GM18520 (cell line): Measurements from ENCODE around the gene UGT1A8.

Experiments used
- ATAC-seq: cut with Tn5 transposase; IDR thresholded peaks from one replicate; pipeline ENCODE4 v1.9.1; 2021; ENCODE audit not compliant: unreplicated experiment

The UGT1A8 gene

DNA sequence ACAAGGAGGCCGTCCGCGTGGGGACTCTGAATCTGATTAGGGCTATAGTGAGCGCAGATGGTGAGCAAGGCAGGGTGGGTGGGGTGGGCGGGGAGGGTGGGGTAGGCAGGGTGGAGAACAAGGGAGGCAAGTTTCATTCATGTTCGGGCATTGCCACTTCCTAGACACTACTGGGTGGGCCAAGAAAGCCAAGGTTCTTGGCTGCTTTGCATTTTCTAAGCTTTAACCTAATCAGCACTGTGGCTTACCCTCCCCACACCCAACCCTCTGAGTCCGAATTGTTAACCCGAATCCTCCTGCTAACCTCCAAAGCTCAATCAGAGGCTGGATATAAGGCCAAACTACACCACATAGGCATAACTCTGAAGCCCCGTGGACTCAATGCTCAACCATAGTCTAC lies 178.8 kb downstream of the UGT1A8 start:
- ATAC-seq, result no peak

DNA sequence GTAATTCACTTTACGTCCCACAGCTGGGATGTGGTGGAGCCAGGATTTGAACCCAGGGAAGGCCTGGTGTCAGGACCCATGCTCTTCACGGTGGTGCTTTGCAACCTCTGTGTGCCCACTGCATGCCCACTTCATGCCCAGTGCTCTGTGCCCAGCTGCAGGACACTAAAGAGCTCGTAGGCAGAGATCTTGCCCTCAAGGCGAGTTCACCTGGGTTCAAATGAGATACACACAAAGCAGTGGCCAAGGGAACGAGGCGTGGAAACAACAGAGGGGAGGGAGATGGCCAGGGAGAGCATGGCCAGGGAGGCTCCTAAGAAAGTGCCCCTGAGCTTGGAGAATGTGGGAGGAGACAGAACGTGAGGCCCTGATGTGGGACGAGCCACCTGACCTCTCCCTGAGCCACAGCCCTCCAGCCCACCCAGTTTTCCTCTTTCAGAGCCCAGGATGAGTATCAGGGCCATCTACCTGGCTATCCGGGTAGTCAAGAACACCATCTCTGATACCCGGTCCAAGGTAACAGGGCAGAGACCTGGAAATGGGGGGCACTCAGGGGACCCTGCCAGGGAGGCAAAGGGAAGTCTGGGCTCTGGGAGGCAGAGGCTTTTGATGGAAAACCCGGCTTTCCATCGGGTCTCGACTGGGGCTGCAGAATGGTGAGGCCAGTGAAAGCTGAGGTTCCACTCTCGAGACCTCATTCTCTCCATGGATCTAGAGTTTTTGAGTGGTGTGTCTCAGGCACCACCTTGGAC lies 181.1 kb downstream of the UGT1A8 start:
- no peak for ATAC-seq

DNA sequence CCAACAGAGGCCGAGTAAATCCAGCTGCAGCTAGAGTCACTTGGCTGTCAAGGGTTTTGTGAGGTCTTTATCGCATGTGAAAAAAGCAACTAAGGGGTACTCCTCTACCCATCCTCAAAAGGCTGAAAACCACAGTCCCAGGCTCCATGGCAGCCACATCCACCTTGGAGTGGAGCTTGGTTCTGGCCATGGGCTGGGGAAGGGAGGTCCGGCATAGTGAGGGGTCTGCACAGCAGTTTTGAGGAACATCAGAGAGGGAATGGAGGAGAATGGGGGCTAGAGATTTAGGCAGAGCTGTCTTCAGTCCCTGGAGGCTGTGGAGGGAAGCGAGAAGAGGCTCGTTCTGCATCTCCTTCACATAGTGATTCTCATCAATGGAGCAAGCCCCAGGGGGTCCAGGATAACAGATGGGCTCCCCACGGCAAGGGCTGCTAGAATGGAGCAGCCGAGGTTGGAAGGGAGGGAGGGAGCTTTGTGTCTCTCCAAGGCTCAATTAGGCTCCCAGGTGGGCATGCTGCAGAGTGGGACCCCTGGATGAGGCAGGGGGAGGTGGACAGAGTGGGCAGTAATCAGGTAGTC lies 181.7 kb downstream of the UGT1A8 start:
- ATAC-seq, result no peak

DNA sequence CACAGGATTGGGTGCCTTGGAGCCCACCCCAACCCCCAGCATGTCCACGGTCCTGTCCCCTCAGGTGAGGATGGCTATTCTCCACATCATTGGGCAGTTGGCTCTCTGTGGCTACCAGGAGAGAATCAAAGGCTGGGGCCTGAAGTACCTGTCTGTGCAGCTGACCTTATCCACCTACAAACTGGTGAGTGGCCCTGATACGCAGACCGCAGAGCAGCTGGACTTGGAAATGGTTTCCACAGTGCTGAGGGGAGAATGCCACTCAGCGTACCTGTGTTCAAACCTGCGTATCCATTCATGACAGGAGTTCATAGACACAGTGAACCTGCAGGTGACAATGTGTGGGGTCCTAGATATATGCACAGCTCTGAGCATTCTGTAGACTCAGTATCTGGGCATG lies 182.3 kb downstream of the UGT1A8 start:
- ATAC-seq, result no peak

DNA sequence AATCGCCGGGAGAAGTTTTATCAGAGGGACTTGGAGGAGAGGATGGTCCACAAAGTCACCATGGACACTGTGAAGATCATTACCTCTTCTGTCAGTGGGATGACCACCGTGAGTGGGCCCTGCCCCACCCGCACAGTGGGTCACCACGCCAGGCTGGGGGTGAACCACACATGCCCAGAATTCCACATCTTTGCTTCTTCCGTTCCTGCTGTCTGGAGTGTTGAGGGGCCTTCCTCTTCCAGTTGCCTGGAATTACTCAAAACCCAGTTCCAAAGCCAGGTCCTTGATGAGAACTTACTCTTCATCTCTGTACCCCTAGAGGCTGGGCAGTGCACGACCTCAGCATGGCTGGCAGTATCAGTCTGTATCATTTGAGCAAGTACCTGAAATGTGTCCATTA lies 182.8 kb downstream of the UGT1A8 start:
- no peak for ATAC-seq

DNA sequence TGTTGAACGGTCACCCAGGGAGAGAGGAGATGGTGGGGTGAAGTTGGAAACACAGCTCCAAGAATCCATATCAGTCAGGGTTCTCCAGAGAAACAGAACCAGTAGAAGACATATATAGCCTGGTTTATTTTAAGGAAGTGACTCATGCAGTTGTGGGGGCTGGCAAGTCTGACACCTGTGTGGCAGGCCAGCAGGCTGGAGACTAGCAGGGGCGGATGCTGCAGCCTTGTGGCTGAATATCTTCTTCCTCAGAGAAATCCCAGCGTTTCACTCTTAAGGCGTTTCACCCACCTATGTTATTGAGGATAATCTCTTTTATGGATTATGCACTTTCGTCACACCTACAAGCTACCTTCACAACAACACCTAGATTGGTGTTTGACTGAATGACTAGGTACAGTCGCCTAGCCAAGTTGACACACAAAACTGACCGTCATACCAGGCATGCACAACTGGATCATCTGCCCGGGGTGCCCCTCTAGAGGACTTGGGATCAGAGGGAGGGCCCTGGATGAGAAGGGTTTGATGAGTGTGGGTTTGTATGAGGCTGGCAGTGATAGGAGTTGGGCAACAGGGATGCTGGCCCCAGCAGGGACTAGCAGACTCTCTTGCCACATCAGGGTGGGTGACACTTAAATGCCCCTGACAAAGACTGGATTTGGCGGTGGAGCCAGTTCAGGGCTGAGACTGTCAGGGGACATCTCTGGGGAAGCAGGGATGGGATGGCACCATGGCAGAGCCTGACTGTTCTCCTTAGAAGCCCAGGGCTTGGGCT lies 184.1 kb downstream of the UGT1A8 start:
- no peak for ATAC-seq

DNA sequence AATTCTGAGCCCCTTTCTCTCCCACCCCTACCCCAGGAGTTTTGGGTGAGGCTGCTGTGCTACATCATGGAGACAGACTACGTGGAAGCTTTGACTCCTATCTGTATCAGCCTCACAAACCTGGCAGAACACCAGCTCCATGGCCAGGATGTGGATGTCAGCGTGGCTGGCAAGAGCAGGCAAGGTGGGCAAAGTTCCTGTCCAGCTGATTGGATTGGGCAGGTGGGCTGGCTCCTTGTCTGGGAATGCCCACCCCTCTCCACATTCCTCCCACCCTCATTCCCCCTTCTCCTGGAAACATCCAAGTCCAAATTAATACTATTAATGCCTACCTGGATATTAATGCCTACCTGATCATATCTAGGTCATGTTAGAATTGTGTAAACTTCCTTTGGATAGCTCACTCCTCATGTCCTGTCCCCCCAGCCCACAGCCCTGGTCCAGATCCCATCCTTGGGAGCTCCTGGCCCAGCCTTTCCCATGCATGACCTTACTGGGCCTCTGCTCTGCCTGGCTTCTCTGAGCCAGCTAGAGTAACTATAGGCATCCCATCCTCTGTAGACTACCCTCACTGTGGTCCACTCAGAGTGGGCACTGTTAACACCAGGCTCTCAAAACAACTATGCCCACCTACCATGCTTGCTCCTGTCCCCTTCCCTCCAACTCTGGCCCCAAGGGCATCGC lies 184.8 kb downstream of the UGT1A8 start:
- ATAC-seq, result no peak

DNA sequence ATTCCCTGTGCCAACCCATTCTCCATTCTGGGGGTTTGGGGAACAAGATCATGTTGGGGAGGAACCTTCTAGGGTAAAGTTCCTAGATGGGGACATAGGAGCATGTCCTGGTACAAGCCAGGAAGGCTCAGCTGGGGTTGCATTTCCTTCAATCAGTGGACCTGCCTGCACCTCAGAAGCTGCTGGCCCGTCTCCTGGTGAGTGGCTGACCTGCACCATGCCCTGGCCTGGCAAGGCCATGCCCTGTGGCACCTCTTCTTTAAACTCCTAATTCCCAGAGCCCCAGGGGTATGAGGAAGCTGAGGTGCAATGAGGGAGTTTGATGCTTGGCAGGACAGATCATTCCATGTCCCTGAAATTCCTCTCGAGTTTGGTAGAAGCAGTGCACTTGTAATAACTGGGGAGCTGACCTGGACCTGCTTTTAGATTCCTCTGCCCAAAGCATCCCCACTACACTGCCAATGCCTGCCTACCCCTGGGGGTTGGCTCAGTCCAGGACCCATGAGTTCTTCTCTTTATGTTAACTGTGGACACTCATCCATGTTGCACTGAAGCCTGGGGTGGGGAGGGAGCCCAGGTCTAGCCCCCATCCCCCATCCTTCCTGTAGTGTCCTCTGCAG lies 186.0 kb downstream of the UGT1A8 start:
- no peak for ATAC-seq

DNA sequence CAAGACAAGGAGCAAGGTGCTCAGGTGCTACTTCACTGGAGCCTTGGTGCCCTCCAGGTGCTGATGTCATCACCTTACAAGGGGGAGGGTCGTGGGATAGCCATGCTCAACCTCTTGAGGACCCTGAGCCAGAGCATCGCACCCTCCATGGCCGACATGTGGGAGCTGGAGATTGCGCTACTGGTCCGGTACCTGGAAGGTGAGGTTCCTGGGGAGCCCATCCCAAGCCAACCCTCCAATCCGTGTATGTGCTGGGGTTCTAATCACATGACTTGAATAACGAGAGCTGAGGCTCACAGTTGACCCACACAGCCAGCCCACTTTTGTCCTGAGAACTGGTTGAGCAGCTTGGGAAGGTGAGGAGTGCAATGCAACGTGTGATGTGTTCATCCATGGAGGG lies 186.6 kb downstream of the UGT1A8 start:
- ATAC-seq, result no peak

DNA sequence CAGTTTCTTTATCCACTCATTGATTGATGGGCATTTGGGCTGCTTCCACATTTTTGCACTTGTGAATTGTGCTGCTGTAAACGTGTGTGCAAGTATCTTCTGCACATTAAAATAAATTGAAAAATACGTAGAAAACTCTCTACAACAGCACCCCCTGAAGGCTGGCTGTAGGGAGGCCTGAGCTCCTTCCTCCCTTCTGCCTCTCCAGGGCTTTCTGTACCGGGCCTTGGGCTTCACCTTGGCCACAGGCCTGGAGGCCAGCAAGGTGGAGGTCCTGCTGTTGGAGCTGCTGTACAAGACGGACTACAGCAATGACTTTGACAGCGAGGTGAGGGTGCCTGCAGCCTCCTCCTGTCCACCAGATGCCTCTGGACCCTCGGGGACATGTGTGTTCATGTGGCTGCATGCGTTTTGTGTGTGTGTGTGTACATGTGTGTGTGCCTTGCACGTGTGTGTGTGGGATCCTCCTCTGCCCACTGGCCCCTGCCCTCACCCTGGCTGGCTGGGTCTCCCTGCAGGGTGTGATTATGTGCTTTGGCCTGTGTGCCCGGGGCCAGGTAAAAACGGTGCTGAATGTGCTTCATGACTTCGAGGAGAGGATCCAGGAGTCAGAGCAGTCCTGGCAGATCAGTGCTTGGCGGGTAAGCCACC lies 189.9 kb downstream of the UGT1A8 start:
- ATAC-seq, result no peak

DNA sequence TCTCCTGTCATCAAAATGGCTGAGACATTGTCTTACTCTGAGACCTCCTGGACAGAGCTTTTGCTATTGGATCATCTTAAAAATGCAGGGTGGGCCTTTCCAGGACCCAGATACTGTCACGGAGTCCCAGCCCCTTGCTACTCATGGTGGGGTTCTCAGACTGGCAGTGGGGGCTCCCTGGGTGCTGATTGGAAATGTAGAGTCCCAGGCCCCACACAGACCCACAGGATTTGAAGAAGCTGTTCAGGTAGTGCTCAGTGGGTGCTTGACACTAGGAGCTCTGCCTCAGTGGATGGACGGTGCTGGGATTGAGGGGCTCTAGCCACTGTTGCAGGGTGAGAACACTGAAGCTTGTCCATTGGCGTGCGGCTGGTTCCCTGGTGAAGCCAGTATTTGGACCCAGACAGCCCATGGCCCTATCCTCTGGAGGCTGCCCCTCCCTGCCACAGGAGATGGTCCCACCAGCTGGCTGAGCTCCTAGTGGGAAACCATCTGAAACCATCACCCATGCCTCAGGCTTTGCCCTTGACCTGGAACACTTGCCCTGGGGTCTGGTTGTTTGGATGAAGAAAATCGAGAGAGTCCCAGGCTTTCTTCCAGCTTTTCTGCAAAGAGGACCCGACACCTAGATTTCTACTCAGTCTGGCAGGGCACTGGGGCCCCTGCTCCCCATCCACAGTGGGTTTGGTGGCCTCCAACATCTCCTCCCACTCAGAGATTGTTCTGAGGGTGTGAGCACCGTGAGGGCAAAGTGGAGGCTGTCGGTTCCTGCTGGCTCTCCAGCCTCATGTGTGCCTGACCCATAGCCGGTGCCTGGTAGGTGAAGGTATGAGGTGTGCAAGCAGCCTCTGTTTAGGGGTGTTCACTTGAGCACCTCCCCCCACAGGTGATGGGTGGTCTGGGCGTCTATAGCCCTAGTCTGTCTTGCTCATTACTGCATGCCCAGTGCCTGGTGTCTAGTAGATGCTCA lies 190.8 kb downstream of the UGT1A8 start:
- no peak for ATAC-seq

DNA sequence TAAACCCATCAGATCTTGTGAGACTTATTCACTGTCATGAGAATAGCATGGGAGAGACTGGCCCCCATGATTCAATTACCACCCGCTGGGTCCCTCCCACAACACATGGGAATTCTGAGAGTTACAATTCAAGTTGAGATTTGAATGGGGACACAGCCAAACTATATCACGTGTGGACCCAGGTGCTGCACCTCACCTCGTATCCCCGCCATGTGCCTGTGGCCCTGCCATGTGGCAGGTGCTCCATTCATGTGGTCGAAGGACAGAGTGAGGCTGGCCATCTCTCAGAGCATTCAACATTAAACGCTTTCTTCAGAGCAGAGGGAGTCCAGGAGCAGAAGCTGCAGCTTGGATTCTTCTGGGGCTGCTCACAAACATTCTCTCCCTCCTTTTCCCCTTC lies 193.0 kb downstream of the UGT1A8 start:
- ATAC-seq, result no peak

DNA sequence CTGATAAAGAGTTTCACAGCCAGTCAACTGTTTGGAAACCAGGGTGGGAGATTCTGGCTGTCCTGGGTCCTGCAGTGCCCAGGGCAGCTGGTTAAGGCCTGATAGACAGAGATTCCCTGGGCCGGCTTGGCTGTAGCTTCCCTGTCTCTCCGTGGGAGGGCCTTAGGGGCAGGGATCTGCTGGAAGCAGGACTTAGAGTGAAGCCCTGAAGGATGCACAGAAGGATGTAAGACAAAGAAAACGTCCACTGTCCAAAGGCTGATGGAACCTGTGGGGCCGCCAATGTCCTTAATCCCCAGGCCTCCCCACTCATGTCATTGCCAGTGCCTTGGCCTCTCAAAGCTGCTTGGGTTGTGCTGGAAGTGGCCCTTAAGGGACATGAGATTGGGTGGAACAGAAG lies 193.7 kb downstream of the UGT1A8 start:
- no peak for ATAC-seq

DNA sequence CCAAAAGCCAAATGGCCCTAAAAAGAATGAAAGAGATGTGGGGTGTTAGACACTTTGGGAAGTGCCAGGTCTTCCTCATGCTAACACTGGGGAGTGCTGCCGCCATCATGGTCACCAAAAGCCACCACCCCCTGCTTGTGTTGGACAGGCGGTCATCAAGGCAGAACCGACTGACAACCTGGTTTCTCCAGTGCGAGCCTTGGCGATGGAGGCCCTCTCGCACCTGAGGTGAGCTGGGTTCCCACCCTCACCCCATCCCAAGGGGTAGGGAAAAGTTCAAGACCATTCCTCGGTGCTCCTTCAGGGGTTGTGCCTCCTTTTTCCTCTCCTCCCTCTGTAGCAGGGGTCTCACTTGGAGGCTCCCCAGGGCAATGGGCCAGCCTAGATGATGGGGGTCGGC lies 194.3 kb downstream of the UGT1A8 start:
- ATAC-seq, result no peak

DNA sequence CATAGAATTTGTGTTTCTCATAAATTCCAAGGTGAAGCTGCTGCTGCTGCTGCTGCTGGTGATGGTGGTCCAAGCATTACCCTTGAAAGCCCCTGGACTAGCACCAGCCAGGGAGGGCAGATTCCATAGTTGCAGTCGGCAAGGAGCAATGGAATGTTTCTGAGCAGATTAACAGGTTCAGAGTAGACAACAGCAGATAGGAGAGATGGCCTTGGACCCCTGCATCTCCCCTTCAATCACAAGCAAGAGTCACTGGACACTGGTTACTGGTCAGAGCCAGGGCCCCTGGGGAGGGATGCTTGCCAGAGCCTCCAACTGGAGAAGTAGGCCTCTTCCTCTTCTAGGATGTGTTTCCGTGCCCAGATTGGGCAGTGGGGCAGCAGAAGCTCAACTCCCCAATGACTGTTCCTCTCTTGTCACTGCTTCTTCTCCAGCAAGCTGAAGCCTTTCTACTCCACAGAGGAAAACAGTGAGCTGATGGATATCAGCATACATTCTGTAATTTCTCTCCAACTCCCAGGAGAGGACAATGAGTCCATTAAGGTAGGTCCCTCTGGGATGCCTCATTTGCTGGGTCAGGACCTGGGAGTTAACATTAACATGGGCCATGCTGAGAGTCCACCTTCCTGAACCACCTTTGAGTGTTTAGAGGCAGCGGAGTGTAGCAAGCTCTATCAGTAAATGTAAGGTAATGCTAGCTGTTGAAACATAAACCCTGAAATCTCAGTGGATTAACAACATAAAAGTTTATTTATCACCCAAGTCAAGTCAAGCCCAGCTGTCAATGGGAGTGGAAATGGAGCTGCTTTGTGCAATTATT lies 196.0 kb downstream of the UGT1A8 start:
- no peak for ATAC-seq

DNA sequence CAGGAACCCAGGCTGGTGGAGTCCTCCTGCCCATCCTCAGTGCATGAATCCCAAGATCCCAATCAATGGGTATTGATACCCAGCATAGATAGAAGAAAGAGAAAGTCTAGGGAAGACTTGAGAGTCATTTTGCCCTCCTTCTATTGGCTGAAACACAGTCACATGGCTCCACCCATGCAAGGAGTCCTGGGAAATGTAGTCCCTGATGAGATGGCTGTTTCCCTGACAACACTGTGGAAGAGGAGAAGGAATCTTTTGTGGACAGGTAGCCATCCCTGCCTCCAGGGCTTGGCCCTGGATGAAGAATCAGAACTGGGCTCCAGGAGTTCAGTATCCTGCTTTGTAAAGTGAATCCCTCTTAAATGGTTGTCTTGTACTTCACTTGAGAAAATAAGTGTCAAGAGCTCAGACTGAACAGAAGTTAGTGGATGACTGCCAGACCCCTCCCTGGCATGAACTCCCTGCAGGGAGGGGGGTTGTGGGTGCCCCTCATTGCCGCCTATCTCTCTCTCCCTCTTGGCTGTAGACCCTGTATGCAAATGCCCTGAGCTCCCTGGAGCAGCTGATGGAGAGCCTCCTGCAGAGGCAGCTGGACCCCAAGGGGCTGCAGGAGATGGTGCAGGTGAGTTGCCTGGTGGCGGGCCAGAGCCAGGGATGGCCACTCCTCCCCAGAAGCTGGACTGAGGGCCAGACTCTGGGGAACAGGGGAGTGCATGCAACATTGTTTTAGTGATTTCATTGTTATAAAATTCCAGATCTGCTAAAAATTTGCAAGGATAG lies 196.8 kb downstream of the UGT1A8 start:
- no peak for ATAC-seq

DNA sequence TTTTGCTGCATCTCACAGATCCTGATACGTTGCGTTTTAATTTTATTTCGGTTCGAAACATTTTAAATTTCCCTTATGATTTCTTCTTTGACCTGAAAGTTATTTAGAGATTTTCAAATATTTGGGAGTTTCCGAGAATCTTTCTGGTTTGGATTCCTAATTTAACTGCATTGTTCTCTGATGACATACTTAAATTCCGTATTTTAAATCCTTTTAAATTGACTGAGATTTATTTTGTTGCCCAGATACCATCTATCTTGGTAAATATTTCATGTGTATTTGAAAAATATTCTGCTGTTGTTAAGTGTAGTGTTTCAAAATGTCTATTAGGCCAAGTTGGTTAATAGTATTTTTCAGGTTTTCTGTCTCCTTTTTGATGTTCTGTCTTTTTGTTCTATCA lies 198.4 kb downstream of the UGT1A8 start:
- ATAC-seq, result no peak

DNA sequence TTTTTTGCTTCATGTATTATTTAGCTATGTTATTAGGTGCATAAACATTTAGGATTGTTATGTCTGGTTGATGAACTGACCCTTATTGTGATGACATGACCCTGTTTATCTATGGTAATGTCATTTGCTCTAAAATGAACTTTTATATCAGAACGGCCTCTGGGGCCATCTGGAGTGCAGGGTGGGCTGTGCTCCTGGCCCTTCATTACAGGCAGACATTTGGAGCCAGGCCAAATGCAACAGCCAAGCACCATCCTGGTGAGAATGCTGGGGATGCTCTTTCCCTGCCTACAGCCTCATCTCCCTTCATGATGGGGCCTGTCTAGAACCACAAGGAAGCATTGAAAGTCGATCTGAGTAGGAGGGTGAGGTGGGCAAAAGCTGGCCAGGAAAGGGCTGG lies 198.9 kb downstream of the UGT1A8 start:
- no peak for ATAC-seq
